Hematopoietic multipotent progenitor cell (in vitro differentiated cells): ENCODE data around the gene RC3H2. TPM values are rescaled to one million over a fixed set of nuclear protein-coding genes. Genes with fewer than 3 reads are reported as not detected.
A peak's percentile ranks its signal among the peaks of the same experiment; 100 is the strongest.

ENCODE experiments used
- DNase-seq, 3 donors: peaks; one replicate each; pipeline ENCODE4 v3.0.0-alpha.2; 2011 to 2015; ENCODE audit warnings: low read depth in 2 of 3, low spot score in 2 of 3
- small RNA-seq: library from RNA; depleted of rRNA; stranded (forward); fragments of <200 nt; gene quantifications from one replicate; pipeline ENCODE3, GENCODE V24; 2012
- total RNA-seq: library from RNA; depleted of rRNA; stranded (reverse); fragments of >200 nt; gene quantifications from one replicate; pipeline ENCODE4 v1.2.3, GENCODE V29; 2012

The RC3H2 gene
- total RNA-seq, 1 donor, result 32.6 TPM

- no peak for DNase-seq
Measured at GRCh38 chr9:122808141-122808540, 97.0 kb downstream of the RC3H2 start.

GRCh38 chr9:122807271-122807900 is 97.8 kb downstream of the RC3H2 start:
- DNase-seq, result no peak

- no peak for DNase-seq
Measured at GRCh38 chr9:122806661-122807060, 98.5 kb downstream of the RC3H2 start.

- DNase-seq, result no peak
Measured at GRCh38 chr9:122800066-122801060, 104.8 kb downstream of the RC3H2 start, which contains the start of gene OR1K1. Gene OR1K1, plus strand, starts transcription at chr9:122800123. Its CDS starts 0 bp downstream, at chr9:122800123.

GRCh38 chr9:122797316-122798063 is 107.7 kb downstream of the RC3H2 start:
- no peak for DNase-seq

Small RNA genes within 50 kb of the gene (small RNA-seq; reads per million reads assigned to genes)
- gene RNY1P15 (not detected), gene SNORD90 (996 reads per million, percentile 99 among the genes with 10 or more reads in this experiment)

Other genes starting within 250 kb of the RC3H2 start
- 0.27 TPM for gene OR1B1, start 247.7 kb downstream of the RC3H2 start, total RNA-seq
- gene OR1L1, start 243.6 kb downstream of the RC3H2 start, total RNA-seq, result not detected
- not detected for gene OR1L3, start 230.2 kb downstream of the RC3H2 start, total RNA-seq
- not detected for gene OR1L4, start 181.4 kb downstream of the RC3H2 start, total RNA-seq
- not detected for gene OR1L6, start 163.1 kb downstream of the RC3H2 start, total RNA-seq
- gene OR5C1, start 116.4 kb downstream of the RC3H2 start, total RNA-seq, result not detected
- gene OR1K1, start 105.2 kb downstream of the RC3H2 start, total RNA-seq, result not detected
- gene PDCL, start 76.8 kb downstream of the RC3H2 start, total RNA-seq, result 20.5 TPM
- 3.5 TPM for gene ZBTB6, start 8.0 kb upstream of the RC3H2 start, total RNA-seq
- 7.0 TPM for gene ZBTB26, start 26.2 kb upstream of the RC3H2 start, total RNA-seq
- 50.9 TPM for gene RABGAP1, start 35.7 kb upstream of the RC3H2 start, total RNA-seq
- gene GPR21, start 128.3 kb upstream of the RC3H2 start, total RNA-seq, result 12.1 TPM